RWPE2 (cell line): ENCODE measurements around the gene DLG1.
"Not testable (repeated sequence)": the region's sequence is repeated elsewhere in the genome, so short reads cannot be mapped to it uniquely, and the experiment has no call there.

Experiments used
- ATAC-seq: fragments of 200-7000 bp; cut with Tn5 transposase; 3 replicates; pipeline ENCODE4 v1.9.1; 2021; ENCODE audit warnings: low read depth
- DNase-seq: peaks from one replicate; pipeline ENCODE4 v3.0.0-alpha.2; 2020; ENCODE audit warnings: low spot score
- H3K27ac ChIP-seq: fragments of 450-650 bp; 2 replicates; pipeline ENCODE4 v1.5.1; 2017; ENCODE audit warnings: mild to moderate bottlenecking; ENCODE audit not compliant: poor library complexity, severe bottlenecking
- H3K27me3 ChIP-seq: fragments of 250-450 bp; sonication (Bioruptor Pico); 2 replicates; pipeline ENCODE4 v1.5.1; 2021; ENCODE audit warnings: mild to moderate bottlenecking, moderate library complexity; ENCODE audit not compliant: insufficient read depth, poor library complexity, severe bottlenecking
- H3K36me3 ChIP-seq: fragments of 250-450 bp; sonication (Bioruptor Pico); 2 replicates; pipeline ENCODE4 v1.5.1; 2020; ENCODE audit warnings: low read depth, mild to moderate bottlenecking, moderate library complexity
- H3K4me1 ChIP-seq: fragments of 250-450 bp; sonication (Bioruptor Pico); 2 replicates; pipeline ENCODE4 v1.5.1; 2021; ENCODE audit warnings: mild to moderate bottlenecking, moderate library complexity; ENCODE audit not compliant: insufficient read depth, poor library complexity, severe bottlenecking
- H3K4me3 ChIP-seq: fragments of 250-450 bp; sonication (Bioruptor Pico); 2 replicates; pipeline ENCODE4 v1.5.1; 2021; ENCODE audit warnings: mild to moderate bottlenecking, moderate library complexity; ENCODE audit not compliant: severe bottlenecking
- H3K9me3 ChIP-seq: fragments of 250-450 bp; sonication (Bioruptor Pico); 2 replicates; pipeline ENCODE4 v1.5.1; 2021; ENCODE audit warnings: mild to moderate bottlenecking, moderate library complexity; ENCODE audit not compliant: severe bottlenecking
- CTCF ChIP-seq: fragments of 450-650 bp; IDR thresholded peaks from one replicate; pipeline ENCODE4 v1.5.1; 2017; ENCODE audit warnings: mild to moderate bottlenecking, moderate library complexity; ENCODE audit not compliant: poor library complexity, severe bottlenecking

DLG1 gene

DNA sequence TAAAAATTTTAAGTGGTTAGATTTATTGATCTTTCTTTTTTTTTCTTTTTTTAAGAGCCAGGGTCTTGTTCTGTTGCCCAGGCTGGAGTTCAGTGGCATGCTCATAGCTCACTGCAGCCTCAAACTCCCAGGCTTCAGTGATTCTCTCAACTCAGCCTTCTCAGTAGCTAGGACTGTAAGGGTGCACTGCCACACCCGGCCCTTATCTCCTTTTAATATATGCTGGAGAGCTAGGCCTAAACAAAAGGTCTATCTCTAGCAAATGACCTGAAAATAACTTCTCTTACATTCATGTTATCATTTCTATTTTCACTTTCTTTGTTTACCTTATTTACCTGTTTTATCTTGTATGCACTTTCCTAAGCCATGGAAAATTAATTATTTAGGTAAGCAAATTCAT, 233.6 kb downstream of the DLG1 start:
- ATAC-seq = no peak
- H3K9me3 ChIP-seq = peaks cover 3% of the 10 kb centered on the region
- H3K27ac ChIP-seq = no peak overlapping the region

DNA sequence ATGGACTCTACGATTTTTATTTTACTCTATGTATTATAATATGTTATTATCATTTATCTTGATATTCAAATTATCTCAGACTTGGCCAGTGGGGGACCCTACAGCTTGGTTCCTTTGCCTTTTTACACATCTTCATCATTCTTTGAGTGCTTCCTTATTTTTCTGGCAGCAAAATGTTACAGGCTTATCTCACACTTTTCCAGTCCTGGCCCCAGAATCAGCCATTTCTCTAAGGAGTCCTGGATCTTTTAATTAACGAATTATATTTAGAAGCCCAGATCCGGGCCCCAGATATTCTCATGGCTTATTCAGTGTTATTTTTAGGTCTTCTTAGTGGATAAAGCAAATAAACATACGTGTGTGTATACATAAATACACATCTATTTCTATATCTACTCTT, 236.0 kb downstream of the DLG1 start:
- DNase-seq (no peak), ATAC-seq (no peak)
- H3K36me3 ChIP-seq = peaks cover 94% of the 10 kb centered on the region
- TF ChIP-seq CTCF = no peak
- no peak overlapping the region for H3K4me3 ChIP-seq
- no peak overlapping the region for H3K27ac ChIP-seq
- H3K27me3 ChIP-seq = no peaks in the 10 kb centered on the region
- H3K4me1 ChIP-seq = no peaks in the 10 kb centered on the region
- H3K9me3 ChIP-seq = no peaks in the 10 kb centered on the region

More for the DNA sequence above, 233.6 kb downstream of the DLG1 start:
- TF ChIP-seq CTCF = no peak
- Histone ChIP-seq H3K4me3 (no peak overlapping the region), H3K27me3 (no peaks in the 10 kb centered on the region), H3K4me1 (peaks cover 3% of the 10 kb centered on the region), H3K36me3 (peaks cover 91% of the 10 kb centered on the region)
- no peak for DNase-seq

- peaks cover 83% of the 10 kb centered on the region for H3K36me3 ChIP-seq
- not testable (repeated sequence) for H3K27me3 ChIP-seq, ATAC-seq, DNase-seq, H3K27ac ChIP-seq, H3K4me1 ChIP-seq, H3K9me3 ChIP-seq, H3K4me3 ChIP-seq
Measured at GRCh38 chr3:197051637-197052036, 246.8 kb downstream of the DLG1 start.

- H3K9me3 ChIP-seq = no peaks in the 10 kb centered on the region
- no peak overlapping the region for H3K27ac ChIP-seq
- H3K27me3 ChIP-seq = no peaks in the 10 kb centered on the region
- TF ChIP-seq CTCF = no peak
- H3K36me3 ChIP-seq = peaks cover 83% of the 10 kb centered on the region
- H3K4me1 ChIP-seq = no peaks in the 10 kb centered on the region
- DNase-seq (no peak), ATAC-seq (no peak)
- H3K4me3 ChIP-seq = no peak overlapping the region
Measured at GRCh38 chr3:197050511-197050910, 247.9 kb downstream of the DLG1 start.

- peaks cover 13% of the 10 kb centered on the region for H3K4me1 ChIP-seq
- H3K9me3 ChIP-seq = no peaks in the 10 kb centered on the region
- peaks cover 54% of the 10 kb centered on the region for H3K36me3 ChIP-seq
- no peak overlapping the region for H3K27ac ChIP-seq
- no peak for TF ChIP-seq CTCF
- no peak overlapping the region for H3K4me3 ChIP-seq
- DNase-seq (no peak), ATAC-seq (no peak)
- no peaks in the 10 kb centered on the region for H3K27me3 ChIP-seq
Measured at GRCh38 chr3:197042539-197042938, 255.9 kb downstream of the DLG1 start.
